HCT116 (cell line): ENCODE measurements around the gene C1QL3. TPM values are rescaled to one million over a fixed set of nuclear protein-coding genes. Genes with fewer than 3 reads are reported as not detected.

ENCODE experiments used
- ATAC-seq: fragments of 200-7000 bp; cut with Tn5 transposase; 2 replicates; pipeline ENCODE4 v1.9.1; 2020; ENCODE audit warnings: mild to moderate bottlenecking, moderate library complexity
- BruUV-seq: library from RNA; stranded (reverse); fragments of 400-500 nt; replicated peaks from 2 replicates; lab custom pipeline; 2021; lab: Mats Ljungman, UMichigan
- CTCF ChIA-PET: fragments of 300-600 bp; sonication (Branson Sonifier 250); formaldehyde crosslinking; loops from one replicate; lab custom pipeline; 2021; ENCODE audit warnings: antibody characterized with exemption; lab: Charles Lee
- POLR2A ChIA-PET: fragments of 300-600, 350-600 bp; sonication (Branson Sonifier 250); formaldehyde crosslinking; loops from one replicate; lab custom pipeline; 2021; ENCODE audit warnings: antibody characterized with exemption; lab: Charles Lee
- RAD21 ChIA-PET, 2 experiments: fragments of 300-600 bp; sonication (Branson Sonifier 250); formaldehyde crosslinking; loops; one replicate each; lab custom pipeline; 2023; ENCODE audit warnings: low total read pairs in 2 of 2; ENCODE audit not compliant: uncharacterized antibody in 2 of 2, unreplicated experiment in 2 of 2, low non-redundant PET in 1 of 2; lab: Charles Lee
- DNase-seq: peaks from one replicate; pipeline ENCODE4 v3.0.0-alpha.2; 2010; ENCODE audit warnings: low read depth, low spot score
- H2AFZ ChIP-seq: fragments of 200-600 bp; shearing (Covaris generic), sonication (generic); 2 replicates; pipeline ENCODE4 v1.6.1; 2017; ENCODE audit warnings: low read depth, mixed run types, mixed read lengths, antibody characterized with exemption, low read length; ENCODE audit not compliant: poor library complexity, severe bottlenecking
- H3K27ac ChIP-seq: 2 replicates; pipeline ENCODE4 v1.5.1; 2012; ENCODE audit warnings: low read depth, low read length
- H3K27me3 ChIP-seq: fragments of 200-600 bp; sonication (generic); 2 replicates; pipeline ENCODE4 v1.6.1; 2016; ENCODE audit warnings: mixed run types, low read length, mixed read lengths; ENCODE audit not compliant: insufficient read depth
- H3K36me3 ChIP-seq, 2 experiments: fragments of 200-500 bp in 1 of 2; fragments of 200-600 bp in 1 of 2; sonication (Bioruptor generic) in 1 of 2; sonication (generic) in 1 of 2; 2 replicates each; pipeline versions ENCODE4 v1.5.1 to v1.6.1; 2014 to 2016; ENCODE audit warnings: low read length in 2 of 2, inconsistent platforms in 1 of 2, mixed read lengths in 1 of 2, mixed run types in 1 of 2; ENCODE audit not compliant: insufficient read depth in 2 of 2, control insufficient read depth in 1 of 2
- H3K4me1 ChIP-seq, 2 experiments: fragments of 200-600 bp in 1 of 2; sonication (generic) in 1 of 2; 2 replicates each; pipeline versions ENCODE4 v1.5.1 to v1.6.1; 2012 to 2017; ENCODE audit warnings: low read length in 2 of 2, inconsistent platforms in 1 of 2, mild to moderate bottlenecking in 1 of 2, mixed read lengths in 1 of 2, mixed run types in 1 of 2, moderate library complexity in 1 of 2; ENCODE audit not compliant: insufficient read depth in 2 of 2, control insufficient read depth in 1 of 2
- H3K4me2 ChIP-seq: fragments of 200-600 bp; sonication (generic); 2 replicates; pipeline ENCODE4 v1.6.1; 2017; ENCODE audit warnings: mixed run types, low read length, mixed read lengths
- H3K4me3 ChIP-seq, 2 experiments: fragments of 200-600 bp in 1 of 2; sonication (generic) in 1 of 2; replicated peaks in 1 of 2; 2 replicates each; pipeline ENCODE4 v1.5.1; 2011 to 2016; ENCODE audit warnings: low read length in 2 of 2, control low read depth in 1 of 2, low read depth in 1 of 2, mild to moderate bottlenecking in 1 of 2, mixed read lengths in 1 of 2, mixed run types in 1 of 2
- H3K79me2 ChIP-seq: fragments of 200-600 bp; sonication (generic); 2 replicates; pipeline ENCODE4 v1.6.1; 2017; ENCODE audit warnings: mild to moderate bottlenecking, mixed run types, low read length, moderate library complexity, mixed read lengths; ENCODE audit not compliant: insufficient read depth
- H3K9ac ChIP-seq: fragments of 200-600 bp; sonication (generic); 2 replicates; pipeline ENCODE4 v1.6.1; 2016; ENCODE audit warnings: low read length, mixed read lengths
- H3K9me2 ChIP-seq: fragments of 200-600 bp; sonication (generic), shearing (Covaris generic); 2 replicates; pipeline ENCODE4 v1.6.1; 2017; ENCODE audit warnings: mixed run types, mild to moderate bottlenecking, moderate library complexity; ENCODE audit not compliant: insufficient read depth
- H3K9me3 ChIP-seq, 2 experiments: fragments of 200-500 bp in 1 of 2; fragments of 200-600 bp in 1 of 2; sonication (Bioruptor generic) in 1 of 2; sonication (generic) in 1 of 2; 2 replicates each; pipeline ENCODE4 v1.6.1; 2014 to 2017; ENCODE audit warnings: low read length in 2 of 2, mixed read lengths in 2 of 2, inconsistent platforms in 1 of 2, low read depth in 1 of 2, mild to moderate bottlenecking in 1 of 2, mixed run types in 1 of 2, moderate library complexity in 1 of 2; ENCODE audit not compliant: control insufficient read depth in 1 of 2, insufficient read depth in 1 of 2
- H4K20me1 ChIP-seq: fragments of 200-600 bp; sonication (generic), shearing (Covaris generic); 2 replicates; pipeline ENCODE4 v1.6.1; 2017; ENCODE audit warnings: mixed run types, mild to moderate bottlenecking, moderate library complexity; ENCODE audit not compliant: insufficient read depth
- ATF3 ChIP-seq: IDR thresholded peaks from 2 replicates; pipeline ENCODE4 v1.6.1; 2012
- CBX3 ChIP-seq: IDR thresholded peaks from 2 replicates; pipeline ENCODE4 v1.6.1; 2012; ENCODE audit warnings: low read depth
- CTCF ChIP-seq, 3 experiments: fragments of 200-600 bp in 1 of 3; sonication (generic) in 1 of 3; IDR thresholded peaks in 2 of 3; conservative IDR thresholded peaks in 1 of 3; 2 replicates each; pipeline ENCODE4 v1.5.1; 2012 to 2017; ENCODE audit warnings: low read depth in 2 of 3, low read length in 2 of 3, antibody characterized with exemption in 1 of 3, borderline replicate concordance in 1 of 3, control low read depth in 1 of 3, mild to moderate bottlenecking in 1 of 3, mixed read lengths in 1 of 3, mixed run types in 1 of 3, moderate library complexity in 1 of 3; ENCODE audit not compliant: insufficient read depth in 1 of 3
- FOSL1 ChIP-seq: IDR thresholded peaks from 2 replicates; pipeline ENCODE4 v1.6.1; 2012; ENCODE audit warnings: low read depth
- POLR2AphosphoS5 ChIP-seq: IDR thresholded peaks from 2 replicates; pipeline ENCODE4 v1.6.1; 2011; ENCODE audit warnings: mild to moderate bottlenecking, low read depth, low read length, moderate library complexity
- RAD21 ChIP-seq: IDR thresholded peaks from 2 replicates; pipeline ENCODE4 v1.6.1; 2012; ENCODE audit warnings: low read depth, mild to moderate bottlenecking
- TCF7L2 ChIP-seq: IDR thresholded peaks from 2 replicates; pipeline ENCODE4 v1.7.0; 2011; ENCODE audit warnings: borderline replicate concordance, inconsistent platforms; ENCODE audit not compliant: insufficient read depth, insufficient read length; ENCODE audit errors: extremely low read depth
- ZNF274 ChIP-seq: fragments of 200-500 bp; sonication (Bioruptor generic); IDR thresholded peaks from 2 replicates; pipeline ENCODE4 v1.6.1; 2014; ENCODE audit warnings: mild to moderate bottlenecking, low read depth, low read length, inconsistent platforms
- intact Hi-C: fragments of 100-400 bp; cut with micrococcal nuclease; formaldehyde crosslinking; loops from 2 replicates; pipeline ENCODE4 v1.10.0; 2022
- total RNA-seq: library from RNA; stranded (reverse); gene quantifications from one replicate; pipeline ENCODE4 v1.2.1, GENCODE V29; 2021; ENCODE audit not compliant: unreplicated experiment

The C1QL3 gene
- total RNA-seq, 1 experiment from 2014 or later: not detected

- intact Hi-C loops: no loop called here
- ATAC-seq: no peak
- no TSS peak for BruUV-seq
- Histone ChIP-seq H3K27me3 (no peaks in the 10 kb centered on the region), H2AFZ (no peak overlapping the region), H3K9me2 (no peaks in the 10 kb centered on the region), H3K79me2 (no peaks in the 10 kb centered on the region), H3K4me3 (no peak overlapping the region), H3K9ac (no peak overlapping the region), H3K36me3 (no peaks in the 10 kb centered on the region; a peak in 1 of 4 replicates), H3K4me2 (no peak overlapping the region), H3K9me3 (no peaks in the 10 kb centered on the region), H4K20me1 (no peaks in the 10 kb centered on the region), H3K27ac (no peak overlapping the region), H3K4me1 (no peaks in the 10 kb centered on the region)
- ChIA-PET POLR2A (no interaction called here), CTCF (no interaction called here), RAD21 (no interaction called here)
- no peak for TF ChIP-seq POLR2AphosphoS5
- no peak for TF ChIP-seq TCF7L2
- TF ChIP-seq CBX3: no peak
- TF ChIP-seq FOSL1: no peak
- DNase-seq: no peak
These were observed 40.5 kb downstream of the C1QL3 start for GRCh38 chr10:16481052-16481728.

- ChIA-PET POLR2A (no interaction called here), CTCF (no interaction called here), RAD21 (no interaction called here)
- no peaks in the 10 kb centered on the region for H3K9me2 ChIP-seq
- H4K20me1 ChIP-seq: no peaks in the 10 kb centered on the region
- H3K27me3 ChIP-seq: no peaks in the 10 kb centered on the region
- no peak overlapping the region for H2AFZ ChIP-seq
- H3K4me1 ChIP-seq: no peaks in the 10 kb centered on the region
- H3K9me3 ChIP-seq: no peaks in the 10 kb centered on the region
- no peak overlapping the region for H3K27ac ChIP-seq
- intact Hi-C loops: no loop called here
- DNase-seq: no peak
- no peaks in the 10 kb centered on the region for H3K36me3 ChIP-seq
- no peak overlapping the region for H3K4me2 ChIP-seq
- H3K4me3 ChIP-seq: no peak overlapping the region
- TF ChIP-seq TCF7L2 (no peak), RAD21 (no peak), ATF3 (no peak), ZNF274 (no peak), CTCF (IDR thresholded peaks at IDR 0.05 in 2 of 3, conservative IDR thresholded peaks at IDR 0.05 in 1 of 3; ENCODE audit: borderline replicate concordance in 1 of 3, insufficient read depth in 1 of 3, low read depth in 2 of 3, low read length in 2 of 3) (no peak)
- H3K79me2 ChIP-seq: peaks cover 2% of the 10 kb centered on the region; the same call in 1 of the 2 replicates
- no peak overlapping the region for H3K9ac ChIP-seq
- no peak for ATAC-seq
- no TSS peak for BruUV-seq
These were observed 42.9 kb downstream of the C1QL3 start for GRCh38 chr10:16478801-16479200.
